PC-9 (cell line): ENCODE results near the gene FBXL14. TPM values are rescaled to one million over a fixed set of nuclear protein-coding genes. Genes with fewer than 3 reads are reported as not detected.

ENCODE experiments used
- BruUV-seq: library from RNA; stranded (reverse); fragments of 400-500 nt; replicated peaks from 2 replicates; lab custom pipeline; 2021; lab: Mats Ljungman, UMichigan
- CTCF ChIA-PET: fragments of 300-600 bp; sonication (Branson Sonifier 250); formaldehyde crosslinking; loops from one replicate; lab custom pipeline; 2022; ENCODE audit warnings: antibody characterized with exemption; lab: Charles Lee
- POLR2A ChIA-PET: fragments of 300-600 bp; sonication (Branson Sonifier 250); formaldehyde crosslinking; loops from one replicate; lab custom pipeline; 2022; ENCODE audit warnings: antibody characterized with exemption; ENCODE audit not compliant: unreplicated experiment; lab: Charles Lee
- DNase-seq, 2 experiments: peaks; one replicate each; pipeline versions ENCODE4 v3.0.0 to v3.0.0-alpha.2; 2015 to 2022; ENCODE audit warnings: mixed read lengths in 1 of 2
- H2AFZ ChIP-seq: fragments of 200-600 bp; sonication (generic); 2 replicates; pipeline ENCODE4 v1.8.1; 2017; ENCODE audit warnings: antibody characterized with exemption
- H3F3A ChIP-seq: fragments of 200-600 bp; sonication (generic); 2 replicates; pipeline ENCODE4 v1.8.1; 2017; ENCODE audit warnings: antibody characterized with exemption, mild to moderate bottlenecking, low read depth; ENCODE audit not compliant: insufficient read depth
- H3K27ac ChIP-seq: fragments of 200-600 bp; sonication (generic); 2 replicates; pipeline ENCODE4 v1.6.1; 2016; ENCODE audit warnings: mixed run types
- H3K27me3 ChIP-seq: fragments of 200-600 bp; sonication (generic); 2 replicates; pipeline ENCODE4 v1.6.1; 2016; ENCODE audit warnings: low read depth, mixed run types; ENCODE audit not compliant: insufficient read depth
- H3K36me3 ChIP-seq: fragments of 200-600 bp; sonication (generic); 2 replicates; pipeline ENCODE4 v1.6.1; 2016; ENCODE audit warnings: low read depth, mixed run types
- H3K4me1 ChIP-seq: fragments of 200-600 bp; sonication (generic); replicated peaks from 2 replicates; pipeline ENCODE4 v1.6.1; 2016; ENCODE audit warnings: mixed run types; ENCODE audit not compliant: insufficient read depth
- H3K4me2 ChIP-seq: fragments of 200-600 bp; sonication (generic); 2 replicates; pipeline ENCODE4 v1.6.1; 2017; ENCODE audit warnings: mixed run types
- H3K4me3 ChIP-seq: fragments of 200-600 bp; sonication (generic); 2 replicates; pipeline ENCODE4 v1.6.1; 2016; ENCODE audit warnings: mixed run types
- H3K79me2 ChIP-seq: fragments of 200-600 bp; sonication (generic); 2 replicates; pipeline ENCODE4 v1.6.1; 2017; ENCODE audit warnings: low read depth, mixed run types
- H3K9me2 ChIP-seq: fragments of 200-600 bp; sonication (generic); 2 replicates; pipeline ENCODE4 v1.8.1; 2017; ENCODE audit warnings: mild to moderate bottlenecking; ENCODE audit not compliant: insufficient read depth
- H3K9me3 ChIP-seq: fragments of 200-600 bp; sonication (generic); 2 replicates; pipeline ENCODE4 v1.8.1; 2016; ENCODE audit warnings: low read depth; ENCODE audit not compliant: insufficient read depth
- H4K20me1 ChIP-seq: fragments of 200-600 bp; sonication (generic); 2 replicates; pipeline ENCODE4 v1.8.1; 2017; ENCODE audit not compliant: insufficient read depth
- EZH2 ChIP-seq: fragments of 200-600 bp; sonication (generic); IDR thresholded peaks from 2 replicates; pipeline ENCODE4 v1.8.0; 2017; ENCODE audit warnings: antibody characterized with exemption, low read depth
- intact Hi-C: fragments of 100-400 bp; cut with micrococcal nuclease; formaldehyde crosslinking; loops from one replicate; pipeline ENCODE4 v1.10.0; 2022; ENCODE audit not compliant: unreplicated experiment
- total RNA-seq: library from RNA; stranded (reverse); gene quantifications from 2 replicates; pipeline ENCODE4 v1.2.3, GENCODE V29; 2021
- TF ChIP-seq, protein P1 (sequence below): fragments of 200-600 bp; sonication (generic); conservative IDR thresholded peaks from 2 replicates; pipeline ENCODE4 v1.6.1; 2017; ENCODE audit warnings: mixed run types, antibody characterized with exemption, mild to moderate bottlenecking, moderate library complexity

The FBXL14 gene
- total RNA-seq, 1 experiment from 2014 or later = 21.1 TPM

DNA sequence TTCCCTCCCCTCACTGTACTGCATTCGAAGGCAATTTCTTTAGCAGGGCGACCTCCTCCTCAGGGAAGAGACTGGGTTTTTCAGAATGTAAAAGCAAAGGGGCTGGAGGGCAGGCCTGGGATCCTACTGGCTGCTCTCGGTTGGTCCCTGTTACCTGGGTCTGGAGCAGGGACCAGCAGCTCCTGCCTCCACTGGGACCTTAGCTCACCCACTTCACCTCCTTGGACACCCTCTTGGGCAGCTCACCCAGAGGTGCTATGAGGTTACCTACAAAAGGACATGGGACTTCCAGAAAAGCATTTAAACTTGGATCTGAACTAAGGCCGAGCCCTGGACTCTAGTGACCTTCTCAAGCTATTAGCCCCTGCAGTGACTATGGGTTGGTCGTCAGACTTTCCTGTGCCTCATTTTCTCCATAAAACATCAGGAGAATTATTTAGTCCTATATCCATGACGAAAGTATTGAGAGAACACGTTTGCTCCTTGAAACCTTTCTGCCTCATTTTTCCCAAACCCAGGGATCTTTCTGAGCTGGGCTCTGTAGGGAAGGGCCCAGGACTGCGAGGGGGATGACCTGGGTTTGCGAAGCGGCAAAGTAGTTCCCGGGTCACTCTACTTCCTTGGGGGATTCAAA is 65.0 kb downstream of the FBXL14 start:
- Histone ChIP-seq H3K27ac (no peak overlapping the region), H3K4me2 (no peak overlapping the region)

DNA sequence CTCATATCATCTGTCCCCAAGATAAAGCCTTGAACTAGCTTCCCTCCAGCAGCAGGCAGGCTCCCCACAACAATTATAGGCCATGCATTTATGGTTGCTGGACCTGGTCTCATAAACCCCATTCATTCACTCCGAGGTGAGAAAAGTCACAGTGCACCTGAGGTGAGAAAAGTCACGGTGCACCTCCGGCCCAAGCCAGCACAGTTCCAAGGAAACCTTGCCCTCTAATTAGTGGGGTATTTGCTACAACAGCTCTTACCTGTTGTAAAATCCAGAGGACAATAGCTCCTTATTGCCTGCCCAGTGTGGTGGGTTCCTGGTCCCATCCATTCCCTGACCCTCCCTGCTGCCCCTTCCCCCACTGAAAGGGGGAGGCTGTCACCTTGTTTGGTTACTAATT is 65.6 kb downstream of the FBXL14 start:
- no peaks in the 10 kb centered on the region for H3K9me2 ChIP-seq
- CTCF ChIA-PET = interaction anchor here (0.6 kb wide), 1 partner anchor 14 kb away, joined by 5 read pairs; no protein-coding TSS in a partner anchor
- no peaks in the 10 kb centered on the region for H3K36me3 ChIP-seq
- intact Hi-C loops = no loop called here
- H3K4me3 ChIP-seq = no peak overlapping the region
- no peak for TF ChIP-seq EZH2
- TF ChIP-seq, protein P1, sequence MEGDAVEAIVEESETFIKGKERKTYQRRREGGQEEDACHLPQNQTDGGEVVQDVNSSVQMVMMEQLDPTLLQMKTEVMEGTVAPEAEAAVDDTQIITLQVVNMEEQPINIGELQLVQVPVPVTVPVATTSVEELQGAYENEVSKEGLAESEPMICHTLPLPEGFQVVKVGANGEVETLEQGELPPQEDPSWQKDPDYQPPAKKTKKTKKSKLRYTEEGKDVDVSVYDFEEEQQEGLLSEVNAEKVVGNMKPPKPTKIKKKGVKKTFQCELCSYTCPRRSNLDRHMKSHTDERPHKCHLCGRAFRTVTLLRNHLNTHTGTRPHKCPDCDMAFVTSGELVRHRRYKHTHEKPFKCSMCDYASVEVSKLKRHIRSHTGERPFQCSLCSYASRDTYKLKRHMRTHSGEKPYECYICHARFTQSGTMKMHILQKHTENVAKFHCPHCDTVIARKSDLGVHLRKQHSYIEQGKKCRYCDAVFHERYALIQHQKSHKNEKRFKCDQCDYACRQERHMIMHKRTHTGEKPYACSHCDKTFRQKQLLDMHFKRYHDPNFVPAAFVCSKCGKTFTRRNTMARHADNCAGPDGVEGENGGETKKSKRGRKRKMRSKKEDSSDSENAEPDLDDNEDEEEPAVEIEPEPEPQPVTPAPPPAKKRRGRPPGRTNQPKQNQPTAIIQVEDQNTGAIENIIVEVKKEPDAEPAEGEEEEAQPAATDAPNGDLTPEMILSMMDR = no peak
- POLR2A ChIA-PET = interaction anchor here (0.6 kb wide), 2 partner anchors 19 to 998 kb away, joined by 3 to 15 read pairs; no protein-coding TSS in a partner anchor
- BruUV-seq = no TSS peak
- no peak overlapping the region for H3K27ac ChIP-seq
- no peak overlapping the region for H2AFZ ChIP-seq
- no peaks in the 10 kb centered on the region for H4K20me1 ChIP-seq
- no peaks in the 10 kb centered on the region for H3K4me1 ChIP-seq
- DNase-seq = no peak
- peaks cover 31% of the 10 kb centered on the region for H3K27me3 ChIP-seq
- H3K4me2 ChIP-seq = no peak overlapping the region
- no peaks in the 10 kb centered on the region for H3K79me2 ChIP-seq
- peaks cover 7% of the 10 kb centered on the region; the same call in 1 of the 2 replicates for H3F3A ChIP-seq
- H3K9me3 ChIP-seq = no peaks in the 10 kb centered on the region

More for the DNA sequence above, 65.0 kb downstream of the FBXL14 start:
- Histone ChIP-seq H3K9me3 (no peaks in the 10 kb centered on the region), H3K27me3 (peaks cover 35% of the 10 kb centered on the region), H3K4me3 (no peak overlapping the region), H3K4me1 (no peaks in the 10 kb centered on the region), H3K36me3 (no peaks in the 10 kb centered on the region), H2AFZ (no peak overlapping the region), H3K79me2 (no peaks in the 10 kb centered on the region), H4K20me1 (no peaks in the 10 kb centered on the region), H3K9me2 (no peaks in the 10 kb centered on the region), H3F3A (peaks cover 7% of the 10 kb centered on the region; the same call in 1 of the 2 replicates)
- TF ChIP-seq, protein P1 = no peak
- TF ChIP-seq EZH2 = no peak
- no peak for DNase-seq
- ChIA-PET CTCF (no interaction called here), POLR2A (interaction anchor here (0.6 kb wide), 2 partner anchors 19 to 94 kb away, joined by 3 to 15 read pairs; no protein-coding TSS in a partner anchor)
- intact Hi-C loops = no loop called here
- no TSS peak for BruUV-seq

DNA sequence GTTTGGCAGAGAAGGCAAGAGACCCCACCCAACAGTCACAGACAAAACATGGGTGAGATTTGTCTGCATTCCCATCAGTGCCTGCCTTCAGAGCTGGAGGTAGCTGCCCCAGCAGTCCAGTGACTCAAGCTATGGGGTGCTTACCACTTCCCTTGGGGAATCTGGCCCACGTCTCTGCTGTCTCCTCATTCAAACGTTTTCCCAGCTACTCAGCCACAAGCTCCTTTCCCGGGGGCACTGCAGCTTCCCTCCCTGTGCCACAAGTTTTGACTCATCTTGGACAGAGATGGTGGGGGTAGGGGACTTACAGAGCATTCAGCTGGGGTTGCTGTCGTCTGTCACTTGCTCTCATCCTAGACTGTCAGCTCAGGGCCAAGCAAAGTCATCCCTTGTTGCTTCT is 66.6 kb downstream of the FBXL14 start:
- CTCF ChIA-PET = interaction anchor here (0.8 kb wide), 1 partner anchor 8 kb away, joined by 3 read pairs; no protein-coding TSS in a partner anchor

More for the DNA sequence above, 66.6 kb downstream of the FBXL14 start:
- Histone ChIP-seq H3K9me2 (no peaks in the 10 kb centered on the region), H3F3A (peaks cover 7% of the 10 kb centered on the region; the same call in 1 of the 2 replicates), H3K79me2 (no peaks in the 10 kb centered on the region), H3K4me3 (no peak overlapping the region), H3K4me2 (no peak overlapping the region), H3K27me3 (peaks cover 22% of the 10 kb centered on the region), H2AFZ (no peak overlapping the region), H3K27ac (no peak overlapping the region), H3K36me3 (no peaks in the 10 kb centered on the region), H4K20me1 (no peaks in the 10 kb centered on the region), H3K4me1 (no peaks in the 10 kb centered on the region), H3K9me3 (no peaks in the 10 kb centered on the region)
- no peak for DNase-seq
- intact Hi-C loops = no loop called here
- POLR2A ChIA-PET = interaction anchor here (0.6 to 0.7 kb wide), 2 partner anchors 70 to 1224 kb away, joined by 3 read pairs; no protein-coding TSS in a partner anchor
- TF ChIP-seq, protein P1 = no peak
- no peak for TF ChIP-seq EZH2
- no TSS peak for BruUV-seq
